Right kidney (tissue), 9 donors: ENCODE results near the gene CIAO2B.
"Not testable (repeated sequence)": the region's sequence is repeated elsewhere in the genome, so short reads cannot be mapped to it uniquely, and the experiment has no call there.

Experiments used
- DNase-seq: peaks from one replicate; pipeline ENCODE4 v3.0.0-alpha.2; 2016
- long read RNA-seq, 8 donors: transcript quantifications; one replicate each; lab custom pipeline, GENCODE V29; 2026

Gene CIAO2B
- long read RNA-seq, donor 1, transcript CIAO2B-203 (4 exons, 718 nt) = minor isoform, 6 of 109 reads
- long read RNA-seq, donor 1, transcript CIAO2B-201 (5 exons, 676 nt) = major isoform, 103 of 109 reads
- long read RNA-seq, donor 1, partial matches to known transcripts = 0 of 109 reads
- long read RNA-seq, donor 1, other reads (novel, unspliced or antisense) = 0 of 109 reads
- long read RNA-seq, donor 2, transcript CIAO2B-201 (5 exons, 676 nt) = major isoform, 79 of 91 reads
- long read RNA-seq, donor 2, transcript CIAO2B-203 (4 exons, 718 nt) = minor isoform, 6 of 91 reads
- long read RNA-seq, donor 2, partial matches to known transcripts = 6 of 91 reads
- long read RNA-seq, donor 2, other reads (novel, unspliced or antisense) = 0 of 91 reads
- long read RNA-seq, donor 3, transcript CIAO2B-201 (5 exons, 676 nt) = major isoform, 49 of 50 reads
- long read RNA-seq, donor 3, partial matches to known transcripts = 0 of 50 reads
- long read RNA-seq, donor 3, other reads (novel, unspliced or antisense) = 0 of 50 reads
- long read RNA-seq, donor 4, transcript CIAO2B-201 (5 exons, 676 nt) = major isoform, 65 of 73 reads
- long read RNA-seq, donor 4, partial matches to known transcripts = 5 of 73 reads
- long read RNA-seq, donor 4, other reads (novel, unspliced or antisense) = 0 of 73 reads
- long read RNA-seq, donor 5, transcript CIAO2B-201 (5 exons, 676 nt) = major isoform, 100 of 105 reads
- long read RNA-seq, donor 5, partial matches to known transcripts = 0 of 105 reads
- long read RNA-seq, donor 5, other reads (novel, unspliced or antisense) = 0 of 105 reads
- long read RNA-seq, donor 6, transcript CIAO2B-203 (4 exons, 718 nt) = minor isoform, 6 of 107 reads
- long read RNA-seq, donor 6, transcript CIAO2B-201 (5 exons, 676 nt) = major isoform, 84 of 107 reads
- long read RNA-seq, donor 6, partial matches to known transcripts = 10 of 107 reads
- long read RNA-seq, donor 6, other reads (novel, unspliced or antisense) = 7 of 107 reads
- long read RNA-seq, donor 7 = 0 reads
- long read RNA-seq, donor 8, transcript CIAO2B-201 (5 exons, 676 nt) = major isoform, 72 of 81 reads
- long read RNA-seq, donor 8, partial matches to known transcripts = 5 of 81 reads
- long read RNA-seq, donor 8, other reads (novel, unspliced or antisense) = 0 of 81 reads

- peak; percentile 88 for DNase-seq
Observed at GRCh38 chr16:66934138-66934838, at the start of gene CIAO2B. Gene CIAO2B (minus strand): TSS chr16:66934402. CDS start chr16:66934364, 38 bp downstream.

GRCh38 chr16:66983033-66983432 is 48.8 kb upstream of the CIAO2B start:
- DNase-seq = no peak

GRCh38 chr16:66979011-66979717 is 45.0 kb upstream of the CIAO2B start:
- no peak for DNase-seq

- DNase-seq = peak; percentile 65
Observed at GRCh38 chr16:66977341-66978113, 43.3 kb upstream of the CIAO2B start.

GRCh38 chr16:66976746-66977145 is 42.5 kb upstream of the CIAO2B start:
- DNase-seq = no peak

GRCh38 chr16:66975302-66975893 is 41.2 kb upstream of the CIAO2B start:
- DNase-seq = no peak

GRCh38 chr16:66974932-66975246 is 40.7 kb upstream of the CIAO2B start:
- not testable (repeated sequence) for DNase-seq

GRCh38 chr16:66974156-66974931 is 40.1 kb upstream of the CIAO2B start:
- not testable (repeated sequence) for DNase-seq

GRCh38 chr16:66973716-66974115 is 39.5 kb upstream of the CIAO2B start:
- no peak for DNase-seq

- DNase-seq = no peak
Observed at GRCh38 chr16:66972983-66973382, 38.8 kb upstream of the CIAO2B start.

- no peak for DNase-seq
Observed at GRCh38 chr16:66970775-66971720, 36.8 kb upstream of the CIAO2B start.

GRCh38 chr16:66968847-66969246 is 34.6 kb upstream of the CIAO2B start:
- DNase-seq = no peak

GRCh38 chr16:66964049-66964448 is 29.8 kb upstream of the CIAO2B start:
- no peak for DNase-seq

- no peak for DNase-seq
Observed at GRCh38 chr16:66961914-66962313, 27.7 kb upstream of the CIAO2B start.

GRCh38 chr16:66961065-66961744 is 27.0 kb upstream of the CIAO2B start, which contains the start of gene CES3:
Gene CES3 (plus strand): TSS chr16:66961266. CDS start chr16:66961308, 42 bp downstream.
- peak; percentile 48 for DNase-seq

- DNase-seq = no peak
Observed at GRCh38 chr16:66960270-66960669, 26.1 kb upstream of the CIAO2B start.

GRCh38 chr16:66959704-66960161 is 25.5 kb upstream of the CIAO2B start:
- DNase-seq = no peak
